Measurements from ENCODE around the gene SMAD7. TPM values are rescaled to one million over a fixed set of nuclear protein-coding genes. Genes with fewer than 3 reads are reported as not detected.

The SMAD7 gene
- 3.8 and 6.0 TPM in 2 replicates for total RNA-seq (2014; rRNA removed; shearing (Covaris generic))
- polyA plus RNA-seq (2015; cell fraction: cytosol; rRNA removed) = 6.6 and 6.9 TPM in 2 replicates
- polyA plus RNA-seq (2015; cell fraction: nucleus; rRNA removed) = 3.7 and 10.6 TPM in 2 replicates

- DNase-seq (ENCODE audit: low read depth, low spot score) = no peak
- in situ Hi-C loops (cut with HindIII; ENCODE audit: low pct_unique_long_range_greater_than_20kb, low sequenced_read_pairs) = no loop called here
Observed at GRCh38 chr18:48950536-48951447, at the start of gene SMAD7. Gene SMAD7 (minus strand): TSS chr18:48950965. CDS start chr18:48950424, 541 bp downstream.

GRCh38 chr18:48999569-48999968, 48.8 kb upstream of the SMAD7 start:
- in situ Hi-C loops (cut with HindIII; ENCODE audit: low pct_unique_long_range_greater_than_20kb, low sequenced_read_pairs) = no loop called here
- no peak for DNase-seq (ENCODE audit: low read depth, low spot score)

- DNase-seq (ENCODE audit: low read depth, low spot score) = no peak
Observed at GRCh38 chr18:48997985-48998831, 47.4 kb upstream of the SMAD7 start.

GRCh38 chr18:48997681-48997984, 46.9 kb upstream of the SMAD7 start:
- in situ Hi-C loops (cut with HindIII; ENCODE audit: low pct_unique_long_range_greater_than_20kb, low sequenced_read_pairs) = no loop called here
- no peak for DNase-seq (ENCODE audit: low read depth, low spot score)

More at GRCh38 chr18:48997985-48998831, 47.4 kb upstream of the SMAD7 start:
- in situ Hi-C loops (cut with HindIII; ENCODE audit: low pct_unique_long_range_greater_than_20kb, low sequenced_read_pairs) = no loop called here

- in situ Hi-C loops (cut with HindIII; ENCODE audit: low pct_unique_long_range_greater_than_20kb, low sequenced_read_pairs) = no loop called here
- DNase-seq (ENCODE audit: low read depth, low spot score) = no peak
Observed at GRCh38 chr18:48996901-48997463, 46.2 kb upstream of the SMAD7 start.

GRCh38 chr18:48996041-48996440, 45.3 kb upstream of the SMAD7 start:
- in situ Hi-C loops (cut with HindIII; ENCODE audit: low pct_unique_long_range_greater_than_20kb, low sequenced_read_pairs) = no loop called here

GRCh38 chr18:48994926-48995835, 44.4 kb upstream of the SMAD7 start:
- in situ Hi-C loops (cut with HindIII; ENCODE audit: low pct_unique_long_range_greater_than_20kb, low sequenced_read_pairs) = no loop called here
- no peak for DNase-seq (ENCODE audit: low read depth, low spot score)

More at GRCh38 chr18:48996041-48996440, 45.3 kb upstream of the SMAD7 start:
- DNase-seq (ENCODE audit: low read depth, low spot score) = no peak

- no peak for DNase-seq (ENCODE audit: low read depth, low spot score)
- in situ Hi-C loops (cut with HindIII; ENCODE audit: low pct_unique_long_range_greater_than_20kb, low sequenced_read_pairs) = no loop called here
Observed at GRCh38 chr18:48994044-48994651, 43.4 kb upstream of the SMAD7 start.

GRCh38 chr18:48993586-48993985, 42.8 kb upstream of the SMAD7 start:
- in situ Hi-C loops (cut with HindIII; ENCODE audit: low pct_unique_long_range_greater_than_20kb, low sequenced_read_pairs) = no loop called here
- no peak for DNase-seq (ENCODE audit: low read depth, low spot score)

GRCh38 chr18:48992791-48993555, 42.2 kb upstream of the SMAD7 start:
- in situ Hi-C loops (cut with HindIII; ENCODE audit: low pct_unique_long_range_greater_than_20kb, low sequenced_read_pairs) = no loop called here
- DNase-seq (ENCODE audit: low read depth, low spot score) = no peak

- DNase-seq (ENCODE audit: low read depth, low spot score) = no peak
Observed at GRCh38 chr18:48992133-48992532, 41.4 kb upstream of the SMAD7 start.

GRCh38 chr18:48991676-48992075, 40.9 kb upstream of the SMAD7 start:
- in situ Hi-C loops (cut with HindIII; ENCODE audit: low pct_unique_long_range_greater_than_20kb, low sequenced_read_pairs) = no loop called here
- DNase-seq (ENCODE audit: low read depth, low spot score) = no peak

More at GRCh38 chr18:48992133-48992532, 41.4 kb upstream of the SMAD7 start:
- in situ Hi-C loops (cut with HindIII; ENCODE audit: low pct_unique_long_range_greater_than_20kb, low sequenced_read_pairs) = no loop called here

GRCh38 chr18:48991319-48991660, 40.5 kb upstream of the SMAD7 start:
- in situ Hi-C loops (cut with HindIII; ENCODE audit: low pct_unique_long_range_greater_than_20kb, low sequenced_read_pairs) = no loop called here
- no peak for DNase-seq (ENCODE audit: low read depth, low spot score)

GRCh38 chr18:48990481-48991318, 39.9 kb upstream of the SMAD7 start:
- in situ Hi-C loops (cut with HindIII; ENCODE audit: low pct_unique_long_range_greater_than_20kb, low sequenced_read_pairs) = no loop called here
- no peak for DNase-seq (ENCODE audit: low read depth, low spot score)
